Ovary (tissue), 3 donors: ENCODE results near the gene ALKBH6.

Experiments
- EP300 ChIP-seq: sonication (generic); formaldehyde crosslinking; IDR thresholded peaks from one replicate; pipeline ENCODE4 v1.6.1; 2017; ENCODE audit warnings: antibody characterized with exemption
- POLR2A ChIP-seq: fragments of 450-650 bp; IDR thresholded peaks from one replicate; pipeline ENCODE4 v1.6.1; 2017; ENCODE audit warnings: antibody characterized with exemption, mild to moderate bottlenecking, moderate library complexity
- TF ChIP-seq, protein P1 (sequence below), 3 donors: fragments of 450-650 bp in 2 of 3; fragments of 200-600 bp in 1 of 3; IDR thresholded peaks; one replicate each; pipeline versions ENCODE4 v1.5.1 to v1.8.0; 2016 to 2022; ENCODE audit warnings: antibody characterized with exemption in 3 of 3, mild to moderate bottlenecking in 1 of 3
- donor health status: DM: no; HTN: no; CAD: no.

DNA sequence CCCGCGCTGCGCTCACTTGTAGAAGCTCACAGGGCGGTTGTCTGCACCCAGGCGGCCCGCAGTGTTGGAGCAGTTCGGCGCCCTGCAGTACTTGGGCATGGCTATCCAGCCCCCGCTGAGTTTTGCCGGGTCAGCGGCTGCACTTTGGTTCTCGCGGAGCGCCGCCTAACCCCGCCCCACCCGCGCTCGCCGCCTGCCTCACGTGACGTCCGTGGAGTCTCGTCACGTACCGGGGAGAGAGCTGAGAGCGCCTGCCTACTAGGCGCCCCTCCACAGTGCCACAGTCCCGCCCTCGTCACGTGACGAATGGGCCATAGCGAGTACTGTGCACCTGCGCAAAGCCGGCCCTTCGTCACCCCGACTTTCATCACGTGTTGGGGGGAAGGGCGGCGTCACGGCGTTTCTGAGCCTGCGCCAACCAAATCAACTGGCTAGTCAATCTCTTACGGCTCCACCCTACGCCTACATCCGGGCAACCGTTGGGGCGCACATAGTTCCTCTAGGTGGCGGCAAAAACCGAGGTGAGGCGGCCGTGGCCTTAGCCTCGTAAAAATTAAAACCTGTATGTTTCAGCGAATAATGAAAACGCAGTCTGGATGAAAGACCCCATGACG lies 40.2 kb upstream of the ALKBH6 start, which contains the start of gene THAP8:
- TF ChIP-seq, protein P1, sequence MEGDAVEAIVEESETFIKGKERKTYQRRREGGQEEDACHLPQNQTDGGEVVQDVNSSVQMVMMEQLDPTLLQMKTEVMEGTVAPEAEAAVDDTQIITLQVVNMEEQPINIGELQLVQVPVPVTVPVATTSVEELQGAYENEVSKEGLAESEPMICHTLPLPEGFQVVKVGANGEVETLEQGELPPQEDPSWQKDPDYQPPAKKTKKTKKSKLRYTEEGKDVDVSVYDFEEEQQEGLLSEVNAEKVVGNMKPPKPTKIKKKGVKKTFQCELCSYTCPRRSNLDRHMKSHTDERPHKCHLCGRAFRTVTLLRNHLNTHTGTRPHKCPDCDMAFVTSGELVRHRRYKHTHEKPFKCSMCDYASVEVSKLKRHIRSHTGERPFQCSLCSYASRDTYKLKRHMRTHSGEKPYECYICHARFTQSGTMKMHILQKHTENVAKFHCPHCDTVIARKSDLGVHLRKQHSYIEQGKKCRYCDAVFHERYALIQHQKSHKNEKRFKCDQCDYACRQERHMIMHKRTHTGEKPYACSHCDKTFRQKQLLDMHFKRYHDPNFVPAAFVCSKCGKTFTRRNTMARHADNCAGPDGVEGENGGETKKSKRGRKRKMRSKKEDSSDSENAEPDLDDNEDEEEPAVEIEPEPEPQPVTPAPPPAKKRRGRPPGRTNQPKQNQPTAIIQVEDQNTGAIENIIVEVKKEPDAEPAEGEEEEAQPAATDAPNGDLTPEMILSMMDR (IDR thresholded peaks at IDR 0.05): peak; percentile 19 to 85 (median 71)
- TF ChIP-seq POLR2A: peak; percentile 52
- TF ChIP-seq EP300: peak; percentile 83
